GM18868 (cell line): ENCODE measurements around the gene ANO4.
"Not testable (repeated sequence)": the region's sequence is repeated elsewhere in the genome, so short reads cannot be mapped to it uniquely, and the experiment has no call there.

Experiments
- ATAC-seq: cut with Tn5 transposase; IDR thresholded peaks from one replicate; pipeline ENCODE4 v1.9.1; 2021; ENCODE audit warnings: mild to moderate bottlenecking, moderate library complexity; ENCODE audit not compliant: unreplicated experiment

ANO4 gene

DNA sequence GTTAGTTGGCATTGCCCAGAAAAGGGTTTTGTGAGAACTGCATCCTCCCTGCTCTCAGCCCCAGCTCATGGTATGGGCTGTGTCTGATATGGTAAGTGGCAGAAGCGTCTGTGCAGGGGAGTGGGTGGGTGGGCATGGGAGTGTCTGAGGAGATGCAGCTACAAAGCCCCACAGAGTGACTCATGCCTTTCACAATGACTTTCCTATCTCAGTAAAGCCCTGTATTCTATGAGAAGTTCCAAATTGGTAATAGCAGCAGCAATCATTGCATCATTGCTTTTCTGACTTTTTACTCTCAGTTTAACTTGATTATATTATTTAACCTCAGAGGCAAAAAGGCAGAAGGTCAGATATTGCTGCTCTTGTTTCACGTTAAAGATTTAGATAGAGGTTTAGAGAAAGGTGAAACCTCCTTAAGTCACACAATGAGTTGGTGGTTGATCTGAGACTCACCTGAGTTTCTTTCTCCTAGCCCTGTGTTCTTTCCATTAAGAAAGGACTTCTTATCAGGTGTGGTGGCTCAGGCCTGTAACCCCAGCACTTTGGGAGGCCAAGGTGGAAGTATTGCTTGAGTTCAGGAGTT lies 243.8 kb downstream of the ANO4 start:
- peak; percentile 80 for ATAC-seq

GRCh38 chr12:101039848-101040531 lies 245.4 kb downstream of the ANO4 start:
- no peak for ATAC-seq

GRCh38 chr12:101040936-101041335 lies 246.4 kb downstream of the ANO4 start:
- ATAC-seq = no peak

DNA sequence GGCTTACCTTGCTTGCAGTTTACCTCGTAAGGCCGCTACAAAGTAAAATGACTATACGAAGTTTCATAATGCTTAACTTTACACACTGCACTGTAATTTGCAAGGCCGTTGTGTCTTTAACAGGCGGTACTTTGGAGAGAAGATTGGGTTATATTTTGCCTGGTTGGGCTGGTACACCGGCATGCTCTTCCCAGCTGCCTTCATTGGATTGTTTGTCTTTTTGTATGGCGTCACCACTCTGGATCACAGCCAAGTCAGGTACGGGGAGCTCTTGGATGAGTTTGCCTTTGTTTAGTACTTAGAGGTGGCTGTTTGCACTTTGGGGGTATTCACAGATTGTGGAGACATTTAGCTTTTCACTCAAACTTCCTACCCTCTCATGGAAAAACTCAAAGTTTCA lies 247.6 kb downstream of the ANO4 start:
- ATAC-seq = no peak

DNA sequence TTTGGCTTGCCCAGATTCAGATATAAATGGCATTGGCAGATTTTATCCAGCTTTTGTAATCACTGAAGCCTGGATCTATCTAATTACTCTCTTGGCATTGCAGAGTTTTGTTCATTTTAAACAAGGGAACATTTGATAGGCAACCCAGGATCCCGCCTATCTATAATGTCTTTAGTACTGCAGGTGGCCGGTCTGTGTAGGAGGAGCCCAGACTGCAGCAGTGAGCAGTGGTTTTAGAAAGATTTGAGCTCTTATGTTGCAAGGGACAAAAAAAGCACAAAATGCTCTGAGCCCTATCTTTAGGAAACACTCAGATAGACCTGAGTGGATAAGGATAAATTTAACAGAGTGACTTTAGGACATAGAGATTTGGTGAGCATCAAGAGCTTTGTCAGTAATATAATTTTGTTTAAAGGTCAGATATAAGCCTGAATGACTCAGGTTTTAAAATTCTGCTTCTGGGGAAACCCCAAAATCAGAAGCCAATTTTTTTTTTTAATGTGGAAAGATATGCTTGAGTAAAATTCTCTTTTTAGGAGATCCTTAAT lies 250.0 kb downstream of the ANO4 start:
- ATAC-seq = no peak

DNA sequence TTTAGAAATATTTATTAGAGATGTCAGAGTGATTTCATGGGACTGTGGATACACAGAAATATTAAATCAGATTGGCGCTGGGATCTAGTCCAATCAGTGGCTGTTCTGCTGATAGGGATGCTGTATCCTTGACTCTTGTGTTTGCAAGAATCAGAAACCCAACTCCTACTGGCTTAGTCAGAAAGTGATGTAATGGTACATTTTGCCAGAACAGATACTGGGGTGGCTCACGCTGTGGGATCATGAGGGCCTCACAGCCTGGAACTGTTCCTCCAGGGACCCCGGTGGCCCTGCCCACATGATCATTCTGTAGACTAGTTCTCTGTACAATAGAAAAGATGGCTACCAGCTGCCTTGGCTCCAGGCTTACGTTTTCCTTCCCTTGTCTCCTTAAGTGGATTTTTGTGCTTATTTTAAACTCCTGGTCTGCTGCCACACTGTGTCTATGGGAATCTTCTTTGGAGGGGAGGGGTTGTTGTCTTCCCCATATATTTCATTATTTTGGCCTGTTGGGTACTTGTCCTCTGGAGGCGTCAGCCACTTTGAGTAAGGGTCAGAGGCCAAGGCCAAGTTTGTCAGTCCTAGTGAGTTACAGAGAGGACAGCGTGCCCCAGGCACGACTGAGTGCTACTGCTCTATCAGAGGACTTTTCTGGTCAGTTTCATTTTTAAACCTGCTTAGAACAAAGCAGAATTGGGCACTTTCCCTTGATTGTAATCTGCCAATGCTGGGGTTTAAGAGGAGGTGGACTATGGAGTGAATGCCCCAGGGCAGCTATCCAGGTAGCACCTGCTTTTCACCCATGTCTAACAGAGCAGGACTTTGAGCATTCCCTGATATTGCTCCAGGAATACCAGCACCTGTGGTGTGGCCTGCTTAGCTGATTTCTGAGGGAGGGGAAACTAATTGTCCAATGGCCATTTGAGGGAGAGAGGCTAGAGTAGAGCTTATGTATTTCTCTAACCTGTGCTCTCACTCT lies 251.2 kb downstream of the ANO4 start:
- ATAC-seq = no peak

GRCh38 chr12:101047652-101048051 lies 253.1 kb downstream of the ANO4 start:
- no peak for ATAC-seq

DNA sequence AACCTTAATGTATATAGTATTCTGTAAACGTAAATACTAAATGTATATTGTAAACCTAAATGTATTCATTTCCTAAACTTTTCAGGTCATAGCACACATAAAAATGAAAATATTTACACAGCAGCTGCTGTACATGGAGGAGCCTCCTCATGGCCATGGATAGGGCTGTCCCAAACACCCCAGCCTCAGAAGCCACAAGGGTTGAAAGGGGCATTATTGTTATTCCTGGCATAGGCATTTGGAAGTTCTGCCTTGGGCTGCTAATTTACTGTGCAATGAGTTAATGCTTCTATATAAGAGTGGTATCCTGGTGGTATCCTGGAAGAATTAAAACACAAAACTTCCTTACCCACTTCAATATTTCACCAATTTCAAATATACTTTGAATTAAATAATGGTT lies 256.1 kb downstream of the ANO4 start:
- no peak for ATAC-seq

- ATAC-seq = no peak
These were observed 256.6 kb downstream of the ANO4 start for GRCh38 chr12:101051151-101051550.

- ATAC-seq = no peak
These were observed 257.4 kb downstream of the ANO4 start for GRCh38 chr12:101051901-101052550.

DNA sequence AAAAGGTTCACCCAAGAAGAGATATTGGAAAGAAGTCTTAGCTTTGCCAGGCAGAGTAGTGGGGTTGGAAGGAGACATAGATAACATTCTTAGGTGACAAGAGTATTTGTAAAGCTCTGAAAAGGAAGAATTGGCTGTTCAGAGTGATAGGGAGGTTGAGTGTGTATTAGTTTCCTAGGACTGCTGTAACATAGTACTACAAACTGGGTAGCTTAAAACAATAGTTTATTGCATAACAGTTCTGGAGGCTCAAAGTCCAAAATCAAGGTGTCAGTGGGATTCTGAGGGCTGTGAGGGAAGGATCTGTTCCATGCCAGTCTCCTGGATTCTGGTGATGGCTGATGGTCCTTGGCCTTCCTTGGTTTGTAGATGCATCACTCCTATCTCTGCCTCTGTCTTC lies 258.6 kb downstream of the ANO4 start:
- no peak for ATAC-seq

- ATAC-seq = no peak
These were observed 261.4 kb downstream of the ANO4 start for GRCh38 chr12:101055940-101056339.

DNA sequence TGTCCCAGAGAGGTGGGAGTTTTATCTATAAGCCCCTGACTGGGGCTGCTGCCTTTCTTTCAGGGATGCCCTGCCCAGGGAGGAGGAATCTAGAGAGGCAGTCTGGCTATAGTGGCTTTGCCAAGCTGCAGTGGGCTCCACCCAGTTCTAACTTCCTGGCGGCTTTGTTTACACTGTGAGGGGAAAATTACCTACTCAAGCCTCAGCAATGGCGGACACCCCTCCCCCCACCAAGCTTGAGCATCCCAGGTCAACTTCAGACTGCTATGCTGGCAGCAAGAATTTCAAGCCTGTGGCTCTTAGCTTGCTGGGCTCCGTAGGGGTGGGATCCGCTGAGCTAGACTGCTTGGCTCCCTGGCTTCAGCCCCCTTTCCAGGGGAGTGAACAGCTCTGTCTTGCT lies 267.9 kb downstream of the ANO4 start:
- ATAC-seq = not testable (repeated sequence)

DNA sequence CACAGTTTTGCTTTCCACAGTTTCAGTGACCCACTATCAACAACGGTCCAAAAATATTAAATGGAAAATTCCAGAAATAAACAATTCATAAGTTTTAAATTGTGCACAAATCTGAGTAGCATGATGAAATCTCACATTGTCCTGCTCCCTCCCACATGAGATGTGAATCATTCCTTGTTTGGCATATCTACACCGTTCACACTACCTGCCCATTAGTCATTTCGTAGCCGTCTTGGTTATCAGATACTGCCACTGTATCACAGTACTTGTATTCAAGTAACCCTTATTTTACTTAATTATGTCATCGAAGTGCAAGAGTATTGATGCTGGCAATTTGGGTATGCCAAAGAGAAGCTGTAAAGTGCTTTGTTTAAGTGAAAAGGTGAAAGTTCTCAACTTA lies 270.1 kb downstream of the ANO4 start:
- ATAC-seq = no peak

- no peak for ATAC-seq
These were observed 271.9 kb downstream of the ANO4 start for GRCh38 chr12:101066489-101066888.

- no peak for ATAC-seq
These were observed 273.8 kb downstream of the ANO4 start for GRCh38 chr12:101068402-101068801.

DNA sequence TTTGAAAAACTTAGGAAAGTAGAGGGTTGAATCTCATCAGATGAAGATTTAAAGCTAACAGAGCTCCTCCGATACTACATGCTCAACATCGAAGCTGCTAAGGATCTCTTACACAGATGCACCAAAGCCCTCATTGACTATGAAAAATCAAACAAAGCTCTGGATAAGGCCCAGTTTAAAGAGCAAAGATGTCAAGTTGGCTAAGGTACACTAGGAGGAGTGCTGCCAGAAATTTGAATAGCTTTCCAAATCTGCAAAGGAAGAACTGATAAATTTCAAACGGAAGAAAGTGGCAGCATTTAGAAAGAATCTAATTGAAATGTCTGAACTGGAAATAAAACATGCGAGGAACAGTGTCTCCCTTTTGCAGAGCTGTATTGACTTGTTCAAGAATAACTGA lies 274.3 kb downstream of the ANO4 start:
- ATAC-seq = no peak

DNA sequence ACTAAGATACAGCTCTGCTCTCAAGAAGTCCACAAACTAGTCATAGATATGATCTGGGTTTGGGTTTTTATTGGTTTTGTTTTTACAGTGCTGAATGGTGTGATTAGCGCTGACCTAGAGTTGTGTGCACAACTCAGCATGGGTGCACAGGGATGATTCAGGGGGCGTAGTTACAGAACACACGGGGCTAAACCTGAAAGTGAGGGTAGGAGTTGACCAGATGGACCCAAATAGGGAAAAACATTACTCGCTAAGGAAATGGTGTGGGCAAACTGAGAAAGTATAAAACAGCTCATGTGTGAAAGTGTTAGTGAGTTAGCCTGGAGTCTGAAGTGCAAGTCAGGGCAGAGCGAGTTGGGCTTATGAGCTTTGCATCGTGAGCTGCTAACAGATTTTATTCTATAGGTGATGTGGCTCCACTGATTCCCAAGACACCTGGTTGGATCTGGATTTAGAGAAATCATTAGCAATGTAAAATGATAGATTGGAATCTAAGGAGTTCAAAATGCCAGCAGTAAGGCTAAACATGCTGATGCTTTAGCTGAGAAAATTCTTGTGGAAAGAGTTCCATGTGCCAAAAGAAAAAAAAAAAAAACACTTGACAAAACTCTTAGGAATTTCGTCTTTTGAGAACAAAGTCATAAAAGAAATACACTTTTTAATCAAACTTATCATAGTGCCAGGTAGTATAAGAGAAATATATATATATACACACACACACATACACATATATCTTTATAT lies 280.5 kb downstream of the ANO4 start:
- no peak for ATAC-seq

DNA sequence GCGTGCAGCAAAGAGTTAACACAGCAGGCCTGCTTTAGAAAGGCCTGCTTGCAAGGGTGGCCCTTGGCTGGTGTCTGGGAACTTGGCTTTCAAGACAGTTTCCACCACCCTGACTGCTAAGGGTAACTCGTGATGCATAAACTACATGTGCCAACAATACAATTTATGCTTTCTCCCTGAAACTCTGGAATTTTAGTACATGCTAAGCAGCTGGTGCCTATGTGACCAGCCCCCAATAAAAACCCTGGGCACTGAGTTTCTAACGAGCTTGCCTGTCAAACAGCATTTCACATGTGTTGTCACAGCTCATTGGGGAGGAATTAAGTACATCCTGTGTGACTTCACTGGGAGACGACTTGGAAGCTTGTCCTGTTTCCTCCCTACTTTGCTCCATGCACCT lies 282.3 kb downstream of the ANO4 start:
- ATAC-seq = no peak

DNA sequence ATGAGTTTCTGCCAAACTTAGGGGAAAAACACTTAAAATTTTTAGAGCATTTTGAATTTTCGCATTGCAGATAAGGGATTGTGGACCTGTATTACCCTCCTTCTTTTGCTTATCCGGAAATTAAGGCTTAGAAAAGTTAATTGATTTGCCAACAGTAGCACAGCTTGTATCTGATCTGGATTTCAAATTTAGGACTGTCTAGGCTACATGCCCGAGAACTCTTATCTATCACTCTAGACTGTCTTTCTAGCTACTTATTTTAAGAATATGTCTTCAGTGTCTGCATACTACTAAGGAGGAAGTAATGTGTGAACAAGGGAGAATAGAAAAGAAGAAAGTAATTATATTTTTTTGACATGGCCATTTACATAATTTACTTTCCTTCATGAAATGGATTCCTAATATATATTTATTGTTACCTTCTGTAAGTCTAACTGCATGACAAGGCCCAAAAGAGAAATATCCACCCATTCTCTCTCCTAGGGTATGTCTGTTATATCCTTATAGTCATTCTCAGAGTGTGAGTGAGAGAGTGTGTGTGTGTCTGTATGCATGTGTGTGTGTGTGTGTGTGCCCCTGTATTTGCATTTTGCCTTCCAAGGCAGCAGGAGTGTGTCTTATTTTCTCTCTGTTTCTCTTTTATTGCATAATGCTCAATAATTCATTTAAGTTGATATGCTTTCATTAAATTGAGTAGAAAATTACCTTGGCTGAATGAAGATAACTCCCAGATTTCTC lies 283.4 kb downstream of the ANO4 start:
- ATAC-seq = no peak
